ENCODE results near the gene ATP1A2. TPM values are rescaled to one million over a fixed set of nuclear protein-coding genes. Genes with fewer than 3 reads are reported as not detected.
"Not testable (repeated sequence)": the region's sequence is repeated elsewhere in the genome, so short reads cannot be mapped to it uniquely, and the experiment has no call there.

The ATP1A2 gene
- total RNA-seq, 1 experiment from 2014 or later, result not detected

DNA sequence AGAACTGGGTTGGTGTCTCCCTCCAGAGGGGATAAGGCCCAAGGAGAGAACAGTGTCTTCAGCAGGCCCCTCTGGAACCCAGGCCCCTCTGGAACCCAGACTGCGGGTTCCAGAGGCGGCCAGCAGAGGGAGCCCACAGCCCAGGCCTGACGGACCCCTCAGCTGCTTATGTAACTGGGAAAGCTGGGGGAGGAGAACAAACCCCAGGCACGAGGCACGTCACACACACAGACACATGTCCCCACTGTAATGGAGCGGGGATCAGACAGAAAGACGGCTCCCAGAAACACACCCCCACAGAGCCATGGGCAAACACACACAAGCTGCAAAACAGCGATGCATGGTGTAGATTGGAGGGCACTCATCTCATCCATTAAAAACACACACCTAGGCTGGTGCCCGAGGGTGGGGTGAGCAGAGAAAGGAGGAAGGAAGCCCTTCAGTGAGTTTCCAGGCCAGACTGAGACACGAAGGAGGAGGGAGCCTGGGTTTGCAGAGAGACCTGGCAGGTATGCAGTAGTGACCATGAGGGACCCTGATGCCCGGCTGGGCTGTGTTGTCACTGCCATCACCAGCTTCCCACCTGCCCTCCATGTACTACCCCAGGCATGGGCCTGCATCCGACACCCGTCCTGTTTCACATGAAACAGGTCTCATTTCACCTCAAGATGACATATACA, 14.4 kb upstream of the ATP1A2 start:
- DNase-seq (ENCODE audit: low read depth), result peak; percentile 73

- DNase-seq (ENCODE audit: low read depth), result no peak
Measured at GRCh38 chr1:160101717-160102522, 13.6 kb upstream of the ATP1A2 start.

GRCh38 chr1:160103658-160104408, 11.7 kb upstream of the ATP1A2 start:
- no peak for DNase-seq (ENCODE audit: low read depth)

DNA sequence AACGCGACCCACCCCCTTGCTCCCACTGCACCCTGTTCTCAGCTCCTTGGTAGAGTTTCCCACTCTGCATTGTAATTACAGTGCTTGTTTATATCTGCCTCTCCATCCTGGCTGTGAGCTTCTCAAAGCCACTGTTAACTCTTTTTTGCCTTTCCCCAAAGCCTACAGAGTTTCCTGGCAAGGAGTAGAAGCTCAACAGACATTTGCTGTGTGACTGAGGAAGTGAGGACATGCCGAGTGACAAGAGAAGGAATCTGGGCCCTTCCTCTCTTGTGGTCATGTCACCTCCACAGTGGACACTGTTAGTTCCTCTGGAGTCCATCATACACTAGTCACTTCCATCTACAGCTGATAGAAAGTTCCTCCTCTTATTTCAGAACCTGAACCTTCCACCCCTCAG, 11.1 kb upstream of the ATP1A2 start:
- no peak for DNase-seq (ENCODE audit: low read depth)

GRCh38 chr1:160105155-160105554, 10.4 kb upstream of the ATP1A2 start:
- DNase-seq (ENCODE audit: low read depth), result no peak

- no peak for DNase-seq (ENCODE audit: low read depth)
Measured at GRCh38 chr1:160107512-160107911, 8.0 kb upstream of the ATP1A2 start.

- peak; percentile 52 for DNase-seq (ENCODE audit: low read depth)
Measured at GRCh38 chr1:160108888-160109662, 6.5 kb upstream of the ATP1A2 start.

- DNase-seq (ENCODE audit: low read depth), result no peak
Measured at GRCh38 chr1:160109686-160110085, 5.9 kb upstream of the ATP1A2 start.

DNA sequence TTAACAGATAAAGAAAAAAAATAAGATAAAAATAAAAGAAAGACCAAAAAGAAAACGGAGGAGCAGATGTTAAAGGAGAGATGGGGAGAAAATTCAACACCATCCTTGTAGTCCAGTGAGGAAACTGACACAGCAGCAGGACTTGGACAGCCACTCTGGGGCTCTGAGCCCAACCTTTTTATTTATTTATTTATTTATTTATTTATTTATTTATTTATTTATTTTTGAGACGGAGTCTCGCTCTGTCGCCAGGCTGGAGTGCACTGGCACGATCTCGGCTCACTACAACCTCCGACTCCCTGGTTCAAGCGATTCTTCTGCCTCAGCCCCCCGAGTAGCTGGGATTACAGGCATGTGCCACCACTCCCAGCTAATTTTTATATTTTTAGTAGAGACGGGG, 4.1 kb upstream of the ATP1A2 start:
- not testable (repeated sequence) for DNase-seq (ENCODE audit: low read depth)

GRCh38 chr1:160112357-160112756, 3.2 kb upstream of the ATP1A2 start:
- no peak for DNase-seq (ENCODE audit: low read depth)

DNA sequence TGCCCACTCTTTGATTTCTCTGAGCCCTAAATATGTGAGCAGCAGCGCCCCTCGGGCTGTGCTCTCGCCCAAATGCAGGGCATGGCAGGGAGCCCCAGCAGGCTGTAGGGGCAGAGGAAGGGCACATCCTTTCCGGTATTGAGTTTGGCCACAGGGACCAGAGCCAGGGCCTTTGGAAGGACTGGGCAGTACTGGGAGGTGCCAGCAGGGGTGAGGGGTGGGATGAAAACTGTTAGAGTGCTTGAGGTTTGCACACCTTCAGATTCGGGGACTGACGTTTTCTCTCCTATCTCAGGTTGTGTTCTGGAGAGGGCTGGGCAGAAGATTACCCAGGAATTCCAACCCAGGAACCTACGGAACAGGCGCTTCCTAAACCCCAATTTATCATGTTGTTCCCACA, 2.2 kb upstream of the ATP1A2 start:
- no peak for DNase-seq (ENCODE audit: low read depth)

- no peak for DNase-seq (ENCODE audit: low read depth)
Measured at GRCh38 chr1:160114085-160114484, 1.5 kb upstream of the ATP1A2 start.

GRCh38 chr1:160116283-160117147, 956 bp downstream of the ATP1A2 start:
- peak; percentile 17 for DNase-seq (ENCODE audit: low read depth)

DNA sequence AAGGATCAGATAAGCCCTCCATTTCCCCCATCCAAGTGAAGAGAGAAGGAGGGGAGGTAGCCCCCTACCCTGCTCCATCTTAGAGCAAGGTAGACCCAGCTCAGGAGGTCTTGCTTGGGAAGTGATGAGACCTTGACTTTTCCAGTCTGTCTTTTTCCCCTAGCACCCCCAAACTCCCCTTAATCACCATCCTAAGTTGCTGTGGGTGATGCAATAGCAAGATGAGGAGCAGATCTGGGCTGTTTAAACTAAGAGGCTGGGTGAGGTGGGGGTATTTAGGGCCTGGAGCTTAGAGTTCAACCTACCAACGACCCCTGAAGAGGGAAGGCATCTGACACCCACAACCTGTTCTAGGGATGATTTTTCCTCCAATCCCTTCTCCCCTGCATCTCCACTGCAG, 1.7 kb downstream of the ATP1A2 start:
- no peak for DNase-seq (ENCODE audit: low read depth)

DNA sequence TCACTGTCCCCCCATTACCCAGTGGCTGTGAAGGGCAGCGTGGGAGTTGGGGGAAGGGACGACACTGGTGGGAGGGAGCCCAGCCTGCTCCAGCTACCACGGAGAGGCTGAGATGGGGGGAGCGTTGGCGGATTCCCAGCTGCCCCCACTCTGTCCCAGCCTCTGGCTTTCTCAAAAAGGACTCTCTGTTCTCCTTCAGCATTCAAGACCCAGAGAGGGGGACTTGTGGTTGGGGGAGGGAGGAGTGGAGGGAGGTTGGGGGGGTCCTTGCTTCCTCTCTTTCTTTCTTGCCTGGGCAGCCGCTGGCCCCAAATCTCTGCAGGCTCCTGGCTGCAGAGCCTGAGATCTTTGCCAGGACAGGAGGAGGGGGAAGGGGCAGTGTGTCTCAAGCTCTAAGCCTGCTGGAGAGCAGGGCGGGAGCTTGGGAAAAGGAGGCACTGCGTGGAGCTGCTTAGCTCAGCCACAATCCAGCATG, 2.2 kb downstream of the ATP1A2 start:
- no peak for DNase-seq (ENCODE audit: low read depth)

- no peak for DNase-seq (ENCODE audit: low read depth)
Measured at GRCh38 chr1:160118928-160119327, 3.4 kb downstream of the ATP1A2 start.

DNA sequence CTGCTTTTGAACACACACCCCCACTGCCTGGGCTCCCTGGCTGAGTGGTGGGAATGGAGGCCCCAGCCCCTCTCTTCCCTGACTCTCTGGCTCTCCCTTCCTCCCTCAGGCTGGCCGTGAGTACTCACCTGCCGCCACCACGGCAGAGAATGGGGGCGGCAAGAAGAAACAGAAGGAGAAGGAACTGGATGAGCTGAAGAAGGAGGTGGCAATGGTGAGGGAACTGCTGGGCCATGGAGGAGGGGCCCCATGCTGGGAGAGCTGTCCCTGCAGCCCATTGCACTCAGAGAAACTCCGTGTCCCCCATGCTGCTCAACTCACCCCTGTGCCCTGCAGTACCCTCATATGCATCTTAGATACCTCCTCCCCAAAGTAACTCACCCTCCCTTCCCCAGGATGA, 5.2 kb downstream of the ATP1A2 start:
- DNase-seq (ENCODE audit: low read depth), result no peak

- no peak for DNase-seq (ENCODE audit: low read depth)
Measured at GRCh38 chr1:160121388-160121787, 5.8 kb downstream of the ATP1A2 start.

- DNase-seq (ENCODE audit: low read depth), result no peak
Measured at GRCh38 chr1:160122978-160123495, 7.5 kb downstream of the ATP1A2 start.

DNA sequence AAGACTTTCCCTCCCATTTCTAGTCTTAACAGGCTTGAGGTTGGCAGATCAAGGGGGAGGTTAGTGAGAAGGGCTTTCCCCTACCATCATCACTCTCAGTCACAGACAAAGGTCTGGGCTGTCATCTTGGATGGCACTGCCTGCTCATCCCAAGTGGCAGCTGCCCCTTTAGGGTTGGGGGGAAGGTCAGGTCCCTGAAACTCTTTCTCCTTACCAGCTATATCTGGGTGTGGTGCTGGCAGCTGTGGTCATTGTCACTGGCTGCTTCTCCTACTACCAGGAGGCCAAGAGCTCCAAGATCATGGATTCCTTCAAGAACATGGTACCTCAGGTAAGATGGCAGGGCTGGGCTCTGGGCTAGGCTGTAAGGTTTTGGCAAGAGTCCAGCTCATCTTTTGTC, 8.2 kb downstream of the ATP1A2 start:
- no peak for DNase-seq (ENCODE audit: low read depth)

Data from M059J (cell line).